Measurements from ENCODE around the gene CYLD. TPM values are rescaled to one million over a fixed set of nuclear protein-coding genes. Genes with fewer than 3 reads are reported as not detected.

CYLD gene
- total and polyA plus RNA-seq, 2 donors (not counting 3 experiments of a cell fraction or from before 2014, with no cell fraction given): 7.4 to 21.5 TPM

- H3K4me3 ChIP-seq (replicated peaks in 1 of 3; ENCODE audit: insufficient read depth in 1 of 3, low read depth in 1 of 3, low read length in 3 of 3): no peak overlapping the region
- no TSS peak for BruUV-seq (replicated peaks)
- dilution Hi-C loops (cut with MboI; ENCODE audit: extremely low pct_ligation_motif_present, low sequenced_read_pairs): no loop called here
- H3K79me2 ChIP-seq (ENCODE audit: control insufficient read depth, insufficient read depth, low read length): no peaks in the 10 kb centered on the region
- no peaks in the 10 kb centered on the region for H3K27me3 ChIP-seq (ENCODE audit: control insufficient read depth in 2 of 2, insufficient read depth in 2 of 2, low read length in 2 of 2)
- no peaks in the 10 kb centered on the region for H3K9me1 ChIP-seq (replicated peaks; ENCODE audit: control insufficient read depth, extremely low read depth, insufficient read depth, low read length)
- ChIA-PET POLR2A (no interaction called here), CTCF (interaction anchor here (2.0 kb wide), 1 partner anchor 28 kb away, joined by 6 read pairs; no protein-coding TSS in a partner anchor)
- no peak for TF ChIP-seq POLR2AphosphoS5 (IDR thresholded peaks at IDR 0.05; ENCODE audit: insufficient read depth, low read depth, low read length)
- TF ChIP-seq CTCF (IDR thresholded peaks at IDR 0.05; ENCODE audit: extremely low read depth in 1 of 2, insufficient read depth in 1 of 2, low read depth in 1 of 2, low read length in 2 of 2): no peak
- TF ChIP-seq JUN (IDR thresholded peaks at IDR 0.05; ENCODE audit: borderline replicate concordance, insufficient read depth, insufficient read length, low read depth): no peak
- TF ChIP-seq POLR2A (IDR thresholded peaks at IDR 0.05; ENCODE audit: low read depth, low read length): no peak
- no peak for TF ChIP-seq GATA2 (IDR thresholded peaks at IDR 0.05; ENCODE audit: insufficient read depth, insufficient read length, low read depth, low read length)
- TF ChIP-seq MAX (IDR thresholded peaks at IDR 0.05; ENCODE audit: insufficient read depth, insufficient read length): no peak
- TF ChIP-seq MYC (IDR thresholded peaks at IDR 0.05; ENCODE audit: low read depth, low read length): no peak
- no peak for TF ChIP-seq EZH2 (IDR thresholded peaks at IDR 0.05; ENCODE audit: borderline replicate concordance, low read depth, low read length, severe bottlenecking)
- no peak for TF ChIP-seq FOS (IDR thresholded peaks at IDR 0.05; ENCODE audit: borderline replicate concordance, insufficient read depth, low read length)
- no peaks in the 10 kb centered on the region for H3K9me3 ChIP-seq (replicated peaks; ENCODE audit: control insufficient read depth, insufficient read depth, low read length)
- H3K9ac ChIP-seq (replicated peaks; ENCODE audit: extremely low read depth, insufficient read depth, low read length): no peak overlapping the region
- no peaks in the 10 kb centered on the region for H3K36me3 ChIP-seq (ENCODE audit: control insufficient read depth in 2 of 2, extremely low read depth in 1 of 2, insufficient read depth in 2 of 2, low read length in 2 of 2)
- H3K4me1 ChIP-seq (ENCODE audit: control insufficient read depth, extremely low read depth, insufficient read depth, low read length): no peaks in the 10 kb centered on the region
- no peak overlapping the region for H2AFZ ChIP-seq (ENCODE audit: low read depth, low read length)
- no peak for FAIRE-seq
- H3K27ac ChIP-seq (ENCODE audit: insufficient read depth, low read depth, low read length): no peak overlapping the region
- no peaks in the 10 kb centered on the region for H4K20me1 ChIP-seq (replicated peaks; ENCODE audit: control insufficient read depth, extremely low read depth, insufficient read depth, low read length)
- H3K4me2 ChIP-seq (ENCODE audit: insufficient read depth, low read length): no peak overlapping the region
- no peak for DNase-seq (ENCODE audit: low read depth, low spot score)
- intact Hi-C loops (cut with micrococcal nuclease): no loop called here
Observed at GRCh38 chr16:50834701-50835100, 92.8 kb downstream of the CYLD start.

Data from endothelial cell of umbilical vein (primary cell).